Erythroblast (primary cell): ENCODE data around the gene STRBP.

ENCODE experiments used
- GATA1 ChIP-seq: IDR thresholded peaks from 2 replicates; pipeline ENCODE4 v1.6.1; 2011; ENCODE audit warnings: low read depth, mild to moderate bottlenecking, control low read depth, low read length, moderate library complexity
- POLR2A ChIP-seq: IDR thresholded peaks from 2 replicates; pipeline ENCODE4 v1.6.1; 2011; ENCODE audit warnings: mild to moderate bottlenecking, low read length

- TF ChIP-seq POLR2A (no peak), GATA1 (no peak)
Measured at GRCh38 chr9:123290764-123291163, 22.4 kb upstream of the STRBP start.
